ENCODE measurements around the gene TCAP.

Gene TCAP

GRCh38 chr17:39659279-39660010 lies 5.7 kb upstream of the TCAP start:
- no peak for DNase-seq (ENCODE audit: extremely low read depth, low read depth)
- TF ChIP-seq, protein P1, sequence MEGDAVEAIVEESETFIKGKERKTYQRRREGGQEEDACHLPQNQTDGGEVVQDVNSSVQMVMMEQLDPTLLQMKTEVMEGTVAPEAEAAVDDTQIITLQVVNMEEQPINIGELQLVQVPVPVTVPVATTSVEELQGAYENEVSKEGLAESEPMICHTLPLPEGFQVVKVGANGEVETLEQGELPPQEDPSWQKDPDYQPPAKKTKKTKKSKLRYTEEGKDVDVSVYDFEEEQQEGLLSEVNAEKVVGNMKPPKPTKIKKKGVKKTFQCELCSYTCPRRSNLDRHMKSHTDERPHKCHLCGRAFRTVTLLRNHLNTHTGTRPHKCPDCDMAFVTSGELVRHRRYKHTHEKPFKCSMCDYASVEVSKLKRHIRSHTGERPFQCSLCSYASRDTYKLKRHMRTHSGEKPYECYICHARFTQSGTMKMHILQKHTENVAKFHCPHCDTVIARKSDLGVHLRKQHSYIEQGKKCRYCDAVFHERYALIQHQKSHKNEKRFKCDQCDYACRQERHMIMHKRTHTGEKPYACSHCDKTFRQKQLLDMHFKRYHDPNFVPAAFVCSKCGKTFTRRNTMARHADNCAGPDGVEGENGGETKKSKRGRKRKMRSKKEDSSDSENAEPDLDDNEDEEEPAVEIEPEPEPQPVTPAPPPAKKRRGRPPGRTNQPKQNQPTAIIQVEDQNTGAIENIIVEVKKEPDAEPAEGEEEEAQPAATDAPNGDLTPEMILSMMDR (IDR thresholded peaks at IDR 0.05; ENCODE audit: low read depth, low read length) = no peak

GRCh38 chr17:39660011-39660360 lies 5.2 kb upstream of the TCAP start:
- DNase-seq (ENCODE audit: extremely low read depth, low read depth) = no peak
- TF ChIP-seq, protein P1 (IDR thresholded peaks at IDR 0.05; ENCODE audit: low read depth, low read length) = no peak

DNA sequence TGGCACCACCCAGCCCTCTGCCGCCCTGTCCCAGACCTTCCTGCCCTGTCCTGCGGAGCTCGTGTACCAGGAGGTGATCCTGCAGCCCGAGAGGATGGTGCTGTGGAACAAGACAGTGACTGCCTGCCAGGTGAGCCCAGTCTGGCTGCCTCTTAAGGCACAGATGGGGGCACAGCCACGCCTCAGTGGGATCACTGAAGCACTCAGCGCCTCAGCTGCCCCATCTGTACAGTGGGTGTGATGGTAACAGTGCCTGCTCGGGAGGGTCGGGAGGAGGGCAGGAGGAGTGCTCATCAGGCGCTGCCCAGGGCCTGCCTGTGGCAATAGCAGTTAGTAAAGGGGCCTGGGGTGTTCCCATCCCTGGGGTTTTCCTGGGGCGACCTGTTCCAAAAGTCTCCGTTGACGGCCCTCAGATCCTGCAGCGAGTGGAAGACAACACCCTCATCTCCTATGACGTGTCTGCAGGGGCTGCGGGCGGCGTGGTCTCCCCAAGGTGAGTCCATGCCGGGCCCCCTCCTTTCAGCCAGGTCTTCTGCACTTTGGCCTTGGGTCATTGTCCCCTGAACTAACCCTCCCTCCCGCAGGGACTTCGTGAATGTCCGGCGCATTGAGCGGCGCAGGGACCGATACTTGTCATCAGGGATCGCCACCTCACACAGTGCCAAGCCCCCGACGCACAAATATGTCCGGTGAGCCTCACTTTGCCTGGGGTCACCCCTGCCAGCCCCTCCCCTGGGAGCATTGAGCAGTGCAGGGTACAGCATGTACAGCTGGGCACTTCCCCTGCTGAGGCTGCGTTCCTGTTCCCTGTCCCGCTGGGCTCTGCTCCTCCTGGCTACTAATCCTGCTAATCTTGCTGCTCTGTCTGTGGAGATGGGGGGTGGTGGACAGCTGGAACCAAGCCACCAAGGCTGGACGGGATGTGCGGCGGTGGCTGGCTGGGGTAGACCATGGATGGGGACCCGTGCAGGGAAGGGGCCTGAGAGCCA lies 4.5 kb upstream of the TCAP start:
- DNase-seq (ENCODE audit: extremely low read depth, low read depth) = no peak
- TF ChIP-seq, protein P1 (IDR thresholded peaks at IDR 0.05; ENCODE audit: low read depth, low read length) = no peak

- TF ChIP-seq, protein P1 (IDR thresholded peaks at IDR 0.05; ENCODE audit: low read depth, low read length) = no peak
- DNase-seq (ENCODE audit: extremely low read depth, low read depth) = no peak
These were observed 3.2 kb upstream of the TCAP start for GRCh38 chr17:39661744-39662541.

- TF ChIP-seq, protein P1 (IDR thresholded peaks at IDR 0.05; ENCODE audit: low read depth, low read length) = no peak
- DNase-seq (ENCODE audit: extremely low read depth, low read depth) = no peak
These were observed 2.4 kb upstream of the TCAP start for GRCh38 chr17:39662551-39663339.

- DNase-seq (ENCODE audit: extremely low read depth, low read depth) = no peak
- TF ChIP-seq, protein P1 (IDR thresholded peaks at IDR 0.05; ENCODE audit: low read depth, low read length) = no peak
These were observed 1.8 kb upstream of the TCAP start for GRCh38 chr17:39663340-39663687.

All from AG09319 (cell line).